Stomach smooth muscle (tissue), 2 donors: ENCODE measurements around the gene RABAC1.
"Not testable (repeated sequence)": the region's sequence is repeated elsewhere in the genome, so short reads cannot be mapped to it uniquely, and the experiment has no call there.

Source experiments
- H3K27ac ChIP-seq: one replicate; pipeline ENCODE4 v1.7.0; 2013; ENCODE audit warnings: mild to moderate bottlenecking, low read length, inconsistent platforms
- H3K27me3 ChIP-seq, 2 donors: one replicate each; pipeline ENCODE4 v1.7.0; 2013; ENCODE audit warnings: low read length in 2 of 2; ENCODE audit not compliant: insufficient read depth in 2 of 2, control insufficient read depth in 1 of 2
- H3K36me3 ChIP-seq, 2 donors: one replicate each; pipeline ENCODE4 v1.7.0; 2013; ENCODE audit warnings: low read length in 2 of 2; ENCODE audit not compliant: control insufficient read depth in 2 of 2, insufficient read depth in 2 of 2
- H3K4me1 ChIP-seq: one replicate; pipeline ENCODE4 v1.7.0; 2013; ENCODE audit warnings: low read length; ENCODE audit not compliant: control insufficient read depth, insufficient read depth
- H3K4me3 ChIP-seq, 2 donors: one replicate each; pipeline ENCODE4 v1.7.0; 2013; ENCODE audit warnings: low read length in 2 of 2
- H3K9ac ChIP-seq, 2 donors: one replicate each; pipeline ENCODE4 v1.7.0; 2013; ENCODE audit warnings: low read length in 2 of 2, mild to moderate bottlenecking in 1 of 2
- H3K9me3 ChIP-seq, 2 donors: one replicate each; pipeline ENCODE4 v1.7.0; 2013; ENCODE audit warnings: low read length in 2 of 2; ENCODE audit not compliant: control insufficient read depth in 2 of 2
- donor health status: healthy.
- donor health status: Pancreatic carcinoma.

The RABAC1 gene

DNA sequence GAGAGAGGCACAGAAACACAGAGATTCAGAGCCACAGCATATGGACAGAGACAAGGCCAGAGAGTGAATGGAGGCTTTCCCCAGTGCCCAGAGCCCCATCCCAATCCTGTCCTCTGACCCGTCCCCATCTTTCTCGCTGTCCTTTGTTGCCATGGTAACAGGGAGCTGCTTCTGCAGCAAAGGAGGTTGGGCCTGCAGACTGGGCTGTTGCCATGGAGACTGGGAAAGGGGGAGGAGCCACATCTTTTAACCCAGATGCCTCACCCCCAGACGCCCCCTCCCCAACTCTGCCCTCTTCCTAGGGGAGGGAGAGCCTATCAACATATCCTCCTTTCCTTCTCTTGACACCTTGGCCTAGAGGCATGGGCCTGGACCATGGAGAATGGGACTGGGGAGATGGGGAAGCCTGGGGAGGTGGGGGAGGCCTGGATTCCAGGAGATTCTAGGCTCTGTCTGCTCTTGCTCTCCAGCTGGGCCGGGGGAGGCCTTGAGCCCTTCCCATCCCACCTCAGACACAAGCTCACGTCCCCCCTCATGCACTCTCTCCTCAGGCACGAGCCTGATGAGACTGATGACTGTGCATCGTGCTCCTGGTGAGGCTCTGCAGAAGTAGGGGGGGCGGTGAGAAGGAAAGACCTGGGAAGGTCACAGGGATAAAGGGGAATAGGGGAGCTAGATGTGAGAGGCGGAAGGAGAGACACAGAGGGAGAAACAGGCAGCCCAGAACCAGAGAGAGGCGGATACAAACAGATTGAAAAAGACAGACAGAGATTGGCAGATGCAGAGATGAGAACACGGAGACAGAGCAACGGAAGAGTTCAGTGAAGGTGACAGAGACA is 37.1 kb upstream of the RABAC1 start:
- H3K27me3 ChIP-seq = peaks cover 64% of the 10 kb centered on the region in 2 donors
- no peak overlapping the region for H3K27ac ChIP-seq
- no peaks in the 10 kb centered on the region for H3K36me3 ChIP-seq
- H3K4me3 ChIP-seq = no peak overlapping the region
- no peaks in the 10 kb centered on the region for H3K9me3 ChIP-seq
- no peak overlapping the region for H3K9ac ChIP-seq
- peaks cover 23% of the 10 kb centered on the region for H3K4me1 ChIP-seq

GRCh38 chr19:41994994-41995958 is 36.2 kb upstream of the RABAC1 start:
- H3K4me3 ChIP-seq = no peak overlapping the region
- peaks cover 63 to 69% of the 10 kb centered on the region in 2 donors for H3K27me3 ChIP-seq
- no peaks in the 10 kb centered on the region for H3K9me3 ChIP-seq
- H3K36me3 ChIP-seq = no peaks in the 10 kb centered on the region
- no peak overlapping the region for H3K27ac ChIP-seq
- no peak overlapping the region for H3K9ac ChIP-seq
- H3K4me1 ChIP-seq = peaks cover 23% of the 10 kb centered on the region

- Histone ChIP-seq H3K9me3 (no peaks in the 10 kb centered on the region), H3K27me3 (peaks cover 57 to 64% of the 10 kb centered on the region in 2 donors), H3K36me3 (no peaks in the 10 kb centered on the region), H3K27ac (no peak overlapping the region), H3K9ac (no peak overlapping the region), H3K4me3 (no peak overlapping the region), H3K4me1 (peaks cover 23% of the 10 kb centered on the region)
Measured at GRCh38 chr19:41994521-41994971, 35.4 kb upstream of the RABAC1 start.

GRCh38 chr19:41993612-41994483 is 34.7 kb upstream of the RABAC1 start, which contains the start of gene ATP1A3:
ATP1A3 (minus strand) TSS chr19:41994230; CDS start chr19:41994076, 154 bp downstream.
- no peak within 1 kb of the TSS for H3K9ac ChIP-seq
- H3K27ac ChIP-seq = no peak within 1 kb of the TSS
- H3K9me3 ChIP-seq = no peaks in the 10 kb centered on the region
- H3K36me3 ChIP-seq = no peaks in the 10 kb centered on the region
- H3K27me3 ChIP-seq = peaks cover 52 to 58% of the 10 kb centered on the region in 2 donors
- peaks cover 20% of the 10 kb centered on the region for H3K4me1 ChIP-seq
- peak within 1 kb of the TSS; percentile 40 to 44 for H3K4me3 ChIP-seq

DNA sequence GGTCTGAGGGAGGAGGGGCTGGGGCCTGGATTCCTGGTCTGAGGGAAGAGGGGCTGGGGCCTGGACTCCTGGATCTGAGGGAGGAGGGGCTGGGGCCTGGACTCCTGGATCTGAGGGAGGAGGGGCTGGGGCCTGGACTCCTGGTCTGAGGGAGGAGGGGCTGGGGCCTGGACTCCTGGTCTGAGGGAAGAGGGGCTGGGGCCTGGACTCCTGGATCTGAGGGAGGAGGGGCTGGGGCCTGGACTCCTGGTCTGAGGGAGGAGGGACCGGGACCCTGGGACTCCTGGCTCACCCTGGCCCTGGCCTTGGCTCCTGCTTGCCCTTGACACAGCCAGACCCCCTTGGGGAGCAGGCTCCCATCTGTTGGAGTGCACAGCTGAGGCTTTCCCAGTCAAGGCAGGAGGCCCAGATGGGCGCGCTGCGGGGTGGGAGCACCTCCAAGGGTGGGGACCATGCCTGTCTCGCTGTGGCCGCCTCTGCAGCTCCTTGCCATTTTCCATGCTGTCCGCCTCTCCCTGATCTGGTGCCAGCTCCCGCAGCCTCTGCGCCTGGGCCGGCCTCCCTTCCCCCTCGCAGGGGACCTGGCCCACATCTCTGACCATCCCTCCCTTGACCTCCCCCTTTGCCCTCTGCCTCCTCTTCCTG is 32.9 kb upstream of the RABAC1 start:
- not testable (repeated sequence) for H3K36me3 ChIP-seq, H3K4me3 ChIP-seq, H3K9me3 ChIP-seq, H3K4me1 ChIP-seq, H3K9ac ChIP-seq, H3K27ac ChIP-seq
- peaks cover 44 to 48% of the 10 kb centered on the region in 2 donors for H3K27me3 ChIP-seq

- H3K9me3 ChIP-seq = no peaks in the 10 kb centered on the region
- H3K4me1 ChIP-seq = peaks cover 9% of the 10 kb centered on the region
- no peak overlapping the region for H3K9ac ChIP-seq
- H3K27me3 ChIP-seq = peaks cover 34 to 38% of the 10 kb centered on the region in 2 donors
- H3K4me3 ChIP-seq = no peak overlapping the region
- H3K36me3 ChIP-seq = no peaks in the 10 kb centered on the region
- H3K27ac ChIP-seq = no peak overlapping the region
Measured at GRCh38 chr19:41991025-41991424, 31.9 kb upstream of the RABAC1 start.

DNA sequence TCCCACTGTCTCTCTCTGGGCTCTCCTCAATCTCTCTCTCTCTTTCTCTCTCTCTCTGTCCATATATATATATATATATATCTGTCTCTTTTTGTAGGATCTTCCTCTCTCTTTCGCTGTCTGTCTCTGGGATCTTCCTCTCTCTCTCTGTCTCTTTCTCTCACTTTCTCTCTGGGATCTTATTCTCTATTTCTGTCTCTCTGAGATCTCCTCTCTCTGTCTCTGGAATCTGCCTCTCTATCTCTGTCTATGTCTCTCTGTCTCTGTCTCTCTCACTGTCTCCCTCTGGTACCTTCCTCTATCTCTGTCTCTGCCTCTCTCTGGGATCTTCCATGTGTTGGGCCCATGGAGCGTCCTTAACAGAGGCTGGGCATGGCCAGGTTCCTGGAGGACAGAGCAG is 31.5 kb upstream of the RABAC1 start:
- H3K27me3 ChIP-seq = peaks cover 30 to 34% of the 10 kb centered on the region in 2 donors
- H3K4me3 ChIP-seq = no peak overlapping the region
- no peaks in the 10 kb centered on the region for H3K9me3 ChIP-seq
- H3K27ac ChIP-seq = no peak overlapping the region
- H3K36me3 ChIP-seq = no peaks in the 10 kb centered on the region
- H3K9ac ChIP-seq = no peak overlapping the region
- peaks cover 9% of the 10 kb centered on the region for H3K4me1 ChIP-seq

- H3K27me3 ChIP-seq = peaks cover 24 to 30% of the 10 kb centered on the region in 2 donors
- H3K4me1 ChIP-seq = peaks cover 9% of the 10 kb centered on the region
- no peak overlapping the region for H3K9ac ChIP-seq
- H3K36me3 ChIP-seq = no peaks in the 10 kb centered on the region
- H3K4me3 ChIP-seq = no peak overlapping the region
- no peak overlapping the region for H3K27ac ChIP-seq
- no peaks in the 10 kb centered on the region for H3K9me3 ChIP-seq
Measured at GRCh38 chr19:41990028-41990427, 30.9 kb upstream of the RABAC1 start.

- H3K27me3 ChIP-seq = peaks cover 19 to 22% of the 10 kb centered on the region in 2 donors
- H3K27ac ChIP-seq = no peak overlapping the region
- no peaks in the 10 kb centered on the region for H3K36me3 ChIP-seq
- no peak overlapping the region for H3K4me3 ChIP-seq
- no peaks in the 10 kb centered on the region for H3K9me3 ChIP-seq
- peaks cover 5% of the 10 kb centered on the region for H3K4me1 ChIP-seq
- no peak overlapping the region for H3K9ac ChIP-seq
Measured at GRCh38 chr19:41988947-41989346, 29.8 kb upstream of the RABAC1 start.
